22Rv1 (cell line): Measurements from ENCODE around the gene PKD2.

Source experiments
- CTCF ChIP-seq: fragments of 450-650 bp; IDR thresholded peaks from 2 replicates; pipeline ENCODE4 v1.5.1; 2017; ENCODE audit warnings: mild to moderate bottlenecking
- ZFX ChIP-seq: fragments of 450-650 bp; IDR thresholded peaks from 2 replicates; pipeline ENCODE4 v1.6.1; 2017; ENCODE audit warnings: antibody characterized with exemption, borderline replicate concordance

- no peak for TF ChIP-seq CTCF
- no peak for TF ChIP-seq ZFX
Observed at GRCh38 chr4:88060431-88060830, 53.0 kb downstream of the PKD2 start.
